Measurements from ENCODE around the gene ANKLE1. TPM values are rescaled to one million over a fixed set of nuclear protein-coding genes. Genes with fewer than 3 reads are reported as not detected.
A peak's percentile ranks its signal among the peaks of the same experiment; 100 is the strongest.

The ANKLE1 gene
- total and polyA plus RNA-seq, 4 experiments from 2014 or later, result 0.41 to 5.1 (median 1.8) TPM

- peaks cover 11% of the 10 kb centered on the region for H3K4me1 ChIP-seq (ENCODE audit: insufficient read depth, low read length)
- Mint-ChIP-seq H3K4me1 (peaks cover 0 to 4% (median 2%) of the 10 kb centered on the region in 4 donors), H3K36me3 (no peaks in the 10 kb centered on the region), H3K27me3 (no peaks in the 10 kb centered on the region), H3K4me3 (peak overlapping the region in 1 of 8 donors; percentile 39), H3K27ac (no peak overlapping the region), H3K9me3 (no peaks in the 10 kb centered on the region)
- no peaks in the 10 kb centered on the region for H3K27me3 ChIP-seq (ENCODE audit: insufficient read depth, low read length)
- POLR2A ChIA-PET (ENCODE audit: partially characterized antibody), result interaction anchor here (0.6 to 1.4 kb wide), 3 partner anchors 19 to 476 kb away, joined by 3 to 6 read pairs (median 5); partner anchors contain the start of gene OCEL1
- CTCF ChIA-PET (ENCODE audit: partially characterized antibody), result interaction anchor here (1.0 to 3.1 kb wide), 4 partner anchors 11 to 36 kb away, joined by 3 to 21 read pairs (median 3); no protein-coding TSS in a partner anchor
- no peak overlapping the region for H3K27ac ChIP-seq (ENCODE audit: low read depth, low read length)
- H3K9me3 ChIP-seq (ENCODE audit: control insufficient read depth in 1 of 2, low read length in 2 of 2), result no peaks in the 10 kb centered on the region
- DNase-seq, result no peak
- intact Hi-C loops (cut with micrococcal nuclease), result no loop called here
- H3K36me3 ChIP-seq (ENCODE audit: insufficient read depth, low read length), result no peaks in the 10 kb centered on the region
- no peak overlapping the region for H3K4me3 ChIP-seq (ENCODE audit: low read length in 2 of 2)
These were observed 33.5 kb upstream of the ANKLE1 start for GRCh38 chr19:17248011-17248776.

GRCh38 chr19:17249887-17250548 lies 31.7 kb upstream of the ANKLE1 start:
- H3K9me3 ChIP-seq (ENCODE audit: control insufficient read depth in 1 of 2, low read length in 2 of 2), result no peaks in the 10 kb centered on the region
- intact Hi-C loops (cut with micrococcal nuclease), result no loop called here
- H3K9me3 Mint-ChIP-seq, result no peaks in the 10 kb centered on the region
- POLR2A ChIA-PET (ENCODE audit: partially characterized antibody), result no interaction called here
- H3K27me3 Mint-ChIP-seq, result no peaks in the 10 kb centered on the region
- no peaks in the 10 kb centered on the region for H3K36me3 ChIP-seq (ENCODE audit: insufficient read depth, low read length)
- no peak for DNase-seq
- H3K36me3 Mint-ChIP-seq, result no peaks in the 10 kb centered on the region
- H3K4me3 ChIP-seq (ENCODE audit: low read length in 2 of 2), result no peak overlapping the region
- peaks cover 11% of the 10 kb centered on the region for H3K4me1 ChIP-seq (ENCODE audit: insufficient read depth, low read length)
- no peaks in the 10 kb centered on the region for H3K27me3 ChIP-seq (ENCODE audit: insufficient read depth, low read length)
- H3K27ac Mint-ChIP-seq, result no peak overlapping the region
- H3K27ac ChIP-seq (ENCODE audit: low read depth, low read length), result no peak overlapping the region
- CTCF ChIA-PET (ENCODE audit: partially characterized antibody), result interaction anchor here (1.1 to 3.1 kb wide), 2 partner anchors 9 to 11 kb away, joined by 3 to 21 read pairs; no protein-coding TSS in a partner anchor
- peaks cover 0 to 4% (median 2%) of the 10 kb centered on the region in 4 donors for H3K4me1 Mint-ChIP-seq
- no peak overlapping the region for H3K4me3 Mint-ChIP-seq

GRCh38 chr19:17254636-17255035 lies 27.1 kb upstream of the ANKLE1 start:
- H3K4me3 Mint-ChIP-seq, result peak overlapping the region in 1 of 8 donors; percentile 45
- no peaks in the 10 kb centered on the region for H3K4me1 Mint-ChIP-seq
- no peaks in the 10 kb centered on the region for H3K9me3 ChIP-seq (ENCODE audit: control insufficient read depth in 1 of 2, low read length in 2 of 2)

GRCh38 chr19:17255150-17255621 lies 26.5 kb upstream of the ANKLE1 start:
- Mint-ChIP-seq H3K27me3 (no peaks in the 10 kb centered on the region), H3K9me3 (no peaks in the 10 kb centered on the region), H3K4me3 (no peak overlapping the region), H3K4me1 (no peaks in the 10 kb centered on the region), H3K27ac (peak overlapping the region in 1 of 7 donors; percentile 41), H3K36me3 (no peaks in the 10 kb centered on the region)
- DNase-seq, result no peak
- Histone ChIP-seq H3K27ac (ENCODE audit: low read depth, low read length) (no peak overlapping the region), H3K36me3 (ENCODE audit: insufficient read depth, low read length) (no peaks in the 10 kb centered on the region), H3K27me3 (ENCODE audit: insufficient read depth, low read length) (no peaks in the 10 kb centered on the region), H3K4me1 (ENCODE audit: insufficient read depth, low read length) (no peaks in the 10 kb centered on the region), H3K9me3 (ENCODE audit: control insufficient read depth in 1 of 2, low read length in 2 of 2) (no peaks in the 10 kb centered on the region), H3K4me3 (ENCODE audit: low read length in 2 of 2) (no peak overlapping the region)
- CTCF ChIA-PET (ENCODE audit: partially characterized antibody), result interaction anchor here (0.7 to 2.3 kb wide), 2 partner anchors 12 to 51 kb away, joined by 3 to 10 read pairs; partner anchors contain the start of gene BABAM1
- POLR2A ChIA-PET (ENCODE audit: partially characterized antibody), result no interaction called here
- intact Hi-C loops (cut with micrococcal nuclease), result no loop called here

More at GRCh38 chr19:17254636-17255035, 27.1 kb upstream of the ANKLE1 start:
- DNase-seq, result no peak
- Histone ChIP-seq H3K4me3 (ENCODE audit: low read length in 2 of 2) (no peak overlapping the region), H3K36me3 (ENCODE audit: insufficient read depth, low read length) (no peaks in the 10 kb centered on the region), H3K27ac (ENCODE audit: low read depth, low read length) (no peak overlapping the region), H3K4me1 (ENCODE audit: insufficient read depth, low read length) (no peaks in the 10 kb centered on the region), H3K27me3 (ENCODE audit: insufficient read depth, low read length) (no peaks in the 10 kb centered on the region)
- H3K9me3 Mint-ChIP-seq, result no peaks in the 10 kb centered on the region
- no peak overlapping the region for H3K27ac Mint-ChIP-seq
- no peaks in the 10 kb centered on the region for H3K27me3 Mint-ChIP-seq
- ChIA-PET POLR2A (ENCODE audit: partially characterized antibody) (no interaction called here), CTCF (ENCODE audit: partially characterized antibody) (interaction anchor here (2.3 kb wide), 1 partner anchor 12 kb away, joined by 10 read pairs; the partner anchor contains the start of gene BABAM1)
- H3K36me3 Mint-ChIP-seq, result no peaks in the 10 kb centered on the region
- intact Hi-C loops (cut with micrococcal nuclease), result no loop called here

- Histone ChIP-seq H3K27ac (ENCODE audit: low read depth, low read length) (no peak overlapping the region), H3K4me3 (ENCODE audit: low read length in 2 of 2) (no peak overlapping the region), H3K36me3 (ENCODE audit: insufficient read depth, low read length) (no peaks in the 10 kb centered on the region), H3K9me3 (ENCODE audit: control insufficient read depth in 1 of 2, low read length in 2 of 2) (no peaks in the 10 kb centered on the region), H3K4me1 (ENCODE audit: insufficient read depth, low read length) (peaks cover 3% of the 10 kb centered on the region), H3K27me3 (ENCODE audit: insufficient read depth, low read length) (no peaks in the 10 kb centered on the region)
- intact Hi-C loops (cut with micrococcal nuclease), result no loop called here
- DNase-seq, result no peak
- CTCF ChIA-PET (ENCODE audit: partially characterized antibody), result interaction anchor here (0.8 to 2.3 kb wide), 2 partner anchors 11 to 25 kb away, joined by 3 to 10 read pairs; partner anchors contain the start of genes ANKLE1 and BABAM1
- POLR2A ChIA-PET (ENCODE audit: partially characterized antibody), result no interaction called here
- Mint-ChIP-seq H3K27ac (no peak overlapping the region), H3K4me1 (peaks cover 5 to 6% (median 5%) of the 10 kb centered on the region in 4 donors), H3K36me3 (no peaks in the 10 kb centered on the region), H3K4me3 (no peak overlapping the region), H3K9me3 (no peaks in the 10 kb centered on the region), H3K27me3 (no peaks in the 10 kb centered on the region)
These were observed 25.6 kb upstream of the ANKLE1 start for GRCh38 chr19:17256130-17256529.

GRCh38 chr19:17259118-17259780 lies 22.5 kb upstream of the ANKLE1 start:
- ChIA-PET CTCF (ENCODE audit: partially characterized antibody) (interaction anchor here (0.5 to 8.0 kb wide), 14 partner anchors 8 to 1163 kb away, joined by 3 to 83 read pairs (median 6); partner anchors contain the start of genes ANKLE1, BABAM1, DDA1 and MRPL34), POLR2A (ENCODE audit: partially characterized antibody) (interaction anchor here (0.7 kb wide), 1 partner anchor 22 kb away, joined by 4 read pairs; the partner anchor contains the start of gene ANKLE1)

More at GRCh38 chr19:17259118-17259780, 22.5 kb upstream of the ANKLE1 start:
- Mint-ChIP-seq H3K27me3 (no peaks in the 10 kb centered on the region), H3K9me3 (no peaks in the 10 kb centered on the region), H3K4me3 (no peak overlapping the region), H3K4me1 (peaks cover 5 to 15% (median 9%) of the 10 kb centered on the region in 4 donors), H3K36me3 (no peaks in the 10 kb centered on the region), H3K27ac (no peak overlapping the region)
- Histone ChIP-seq H3K4me3 (ENCODE audit: low read length in 2 of 2) (no peak overlapping the region), H3K4me1 (ENCODE audit: insufficient read depth, low read length) (peaks cover 4% of the 10 kb centered on the region), H3K9me3 (ENCODE audit: control insufficient read depth in 1 of 2, low read length in 2 of 2) (no peaks in the 10 kb centered on the region), H3K27me3 (ENCODE audit: insufficient read depth, low read length) (no peaks in the 10 kb centered on the region), H3K27ac (ENCODE audit: low read depth, low read length) (no peak overlapping the region), H3K36me3 (ENCODE audit: insufficient read depth, low read length) (no peaks in the 10 kb centered on the region)
- DNase-seq, result no peak
- intact Hi-C loops (cut with micrococcal nuclease), result no loop called here
